Measurements from ENCODE around the gene DPF1. TPM values are rescaled to one million over a fixed set of nuclear protein-coding genes. Genes with fewer than 3 reads are reported as not detected.
A peak's percentile ranks its signal among the peaks of the same experiment; 100 is the strongest.

DPF1 gene
- total RNA-seq, 2 donors from 2014 or later: not detected

DNA sequence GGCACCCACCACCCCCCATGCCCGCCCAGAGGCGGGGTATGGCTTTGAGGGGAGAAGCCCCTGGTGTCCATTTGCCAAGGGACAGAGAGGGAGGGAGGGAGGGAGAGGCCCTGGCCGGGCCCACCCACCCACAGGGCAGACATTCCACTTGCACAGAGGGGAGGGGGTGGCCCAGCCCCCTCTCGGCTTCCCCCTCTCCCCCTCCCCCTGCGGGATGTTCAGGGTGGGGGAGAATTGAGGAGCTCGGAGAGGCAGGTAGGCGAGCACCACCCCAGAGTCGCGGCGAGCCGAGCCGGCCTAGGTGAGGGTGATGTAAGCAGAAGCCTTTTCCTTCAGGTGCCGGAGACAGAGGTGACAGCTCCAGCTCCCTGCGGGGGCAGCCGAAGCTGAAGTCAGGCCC is 12.3 kb downstream of the DPF1 start:
- Histone ChIP-seq H3K27ac (no peak overlapping the region), H3K36me3 (replicated peaks in 1 of 2; ENCODE audit: insufficient read depth in 1 of 2, low read depth in 2 of 2) (no peaks in the 10 kb centered on the region), H3K4me3 (no peak overlapping the region), H3K9me3 (no peaks in the 10 kb centered on the region), H3K27me3 (peaks cover 0 to 4% of the 10 kb centered on the region in 2 donors), H3K4me1 (no peaks in the 10 kb centered on the region)
- intact Hi-C loops (cut with DNase I): no loop called here
- WGBS, 2 donors: 32 to 60% methylated on average over 1 to 12 of the region's 15 CpGs
- no peak for DNase-seq
- TF ChIP-seq CTCF (IDR thresholded peaks at IDR 0.05) (no peak), POLR2A (IDR thresholded peaks at IDR 0.05) (no peak)
- no peak for ATAC-seq

GRCh38 chr19:38211151-38211591 is 12.9 kb downstream of the DPF1 start:
- Histone ChIP-seq H3K4me3 (no peak overlapping the region), H3K27ac (no peak overlapping the region), H3K9me3 (no peaks in the 10 kb centered on the region), H3K4me1 (no peaks in the 10 kb centered on the region), H3K36me3 (replicated peaks in 1 of 2; ENCODE audit: insufficient read depth in 1 of 2, low read depth in 2 of 2) (peaks cover under 1 to 3% of the 10 kb centered on the region in 2 donors), H3K27me3 (peaks cover 0 to 4% of the 10 kb centered on the region in 2 donors)
- ATAC-seq: no peak
- intact Hi-C loops (cut with DNase I): no loop called here
- TF ChIP-seq POLR2A (IDR thresholded peaks at IDR 0.05): no peak
- DNase-seq: no peak
- 7 to 9% methylated on average over 24 to 27 of the region's 27 CpGs for WGBS, 2 donors

DNA sequence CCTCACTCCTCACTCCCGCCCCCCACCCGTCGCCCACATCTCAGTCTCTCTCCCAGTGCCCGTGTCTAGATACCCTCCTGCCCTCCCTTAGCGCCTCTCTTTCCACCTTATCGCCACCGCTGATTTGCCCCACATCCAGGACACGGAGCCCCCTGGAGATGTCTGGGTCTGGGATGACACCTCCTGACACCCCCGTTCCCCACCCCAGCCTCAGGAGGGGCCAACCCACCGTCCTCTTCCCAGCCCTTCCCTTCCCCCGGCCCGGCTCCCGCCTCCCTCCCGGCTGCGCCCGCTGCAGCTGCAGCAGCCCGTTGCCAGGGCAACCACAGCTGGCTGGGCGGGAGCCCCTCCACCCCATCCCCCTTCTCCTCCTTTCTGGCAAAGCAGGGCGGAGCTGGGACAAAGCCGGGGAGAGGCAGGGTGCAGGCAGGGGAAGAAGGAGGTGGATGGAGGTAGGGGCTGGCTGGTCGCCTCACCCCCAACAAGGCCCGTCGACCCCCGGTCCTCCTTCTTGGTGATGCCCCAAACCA is 13.5 kb downstream of the DPF1 start:
- Histone ChIP-seq H3K9me3 (no peaks in the 10 kb centered on the region), H3K27ac (no peak overlapping the region), H3K4me3 (no peak overlapping the region), H3K27me3 (peaks cover 0 to 4% of the 10 kb centered on the region in 2 donors), H3K4me1 (no peaks in the 10 kb centered on the region), H3K36me3 (replicated peaks in 1 of 2; ENCODE audit: insufficient read depth in 1 of 2, low read depth in 2 of 2) (peaks cover 4 to 6% of the 10 kb centered on the region in 2 donors)
- TF ChIP-seq POLR2A (IDR thresholded peaks at IDR 0.05): no peak
- TF ChIP-seq CTCF (IDR thresholded peaks at IDR 0.05): no peak
- intact Hi-C loops (cut with DNase I): no loop called here
- 3% methylated on average over 14 to 22 of the region's 24 CpGs for WGBS, 2 donors
- ATAC-seq: no peak
- DNase-seq: peak in 3 of 4 donors; percentile 29 to 37 (median 35)

GRCh38 chr19:38209671-38210457 is 14.2 kb downstream of the DPF1 start:
- ATAC-seq: peak; percentile 15
- intact Hi-C loops (cut with DNase I): no loop called here
- Histone ChIP-seq H3K4me3 (no peak overlapping the region), H3K4me1 (no peaks in the 10 kb centered on the region), H3K27me3 (peaks cover 0 to 4% of the 10 kb centered on the region in 2 donors), H3K36me3 (replicated peaks in 1 of 2; ENCODE audit: insufficient read depth in 1 of 2, low read depth in 2 of 2) (peaks cover 4 to 6% of the 10 kb centered on the region in 2 donors), H3K9me3 (no peaks in the 10 kb centered on the region), H3K27ac (peak overlapping the region in 1 of 4 donors; percentile 14)
- DNase-seq: peak in 3 of 4 donors; percentile 37 to 60 (median 41)
- TF ChIP-seq POLR2A (IDR thresholded peaks at IDR 0.05) (peak in 1 of 3 donors; percentile 40), CTCF (IDR thresholded peaks at IDR 0.05) (no peak)
- WGBS, 2 donors: 15 to 44% methylated on average over 25 to 30 of the region's 30 CpGs

DNA sequence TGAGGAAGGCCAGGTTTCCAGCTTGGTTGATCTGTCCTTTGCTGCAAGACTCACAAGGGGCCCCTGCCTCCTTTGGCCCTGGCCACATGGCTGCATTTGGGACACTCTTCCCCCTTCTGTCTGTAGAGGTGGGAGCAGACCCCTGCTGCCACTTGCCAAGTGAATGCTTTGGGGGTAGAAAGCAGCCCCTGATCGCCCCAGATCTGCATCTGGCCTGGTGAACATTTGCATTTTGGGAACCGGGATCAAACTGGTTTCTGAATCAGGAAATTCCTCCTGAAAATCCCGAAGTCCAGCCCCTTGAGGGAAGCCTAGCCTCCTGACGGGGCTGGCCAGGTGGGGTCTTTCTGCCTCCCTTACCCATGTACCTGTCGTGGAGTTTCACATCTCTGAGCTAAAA is 14.9 kb downstream of the DPF1 start:
- 40 to 41% methylated on average over 3 to 5 of the region's 5 CpGs for WGBS, 2 donors
- no peak overlapping the region for H3K4me3 ChIP-seq
- H3K27ac ChIP-seq: no peak overlapping the region
- TF ChIP-seq POLR2A (IDR thresholded peaks at IDR 0.05) (no peak), CTCF (IDR thresholded peaks at IDR 0.05) (no peak)
- no peaks in the 10 kb centered on the region for H3K4me1 ChIP-seq
- H3K27me3 ChIP-seq: peaks cover 0 to 4% of the 10 kb centered on the region in 2 donors
- DNase-seq: no peak
- intact Hi-C loops (cut with DNase I): no loop called here
- no peak for ATAC-seq
- peaks cover 4 to 6% of the 10 kb centered on the region in 2 donors for H3K36me3 ChIP-seq (replicated peaks in 1 of 2; ENCODE audit: insufficient read depth in 1 of 2, low read depth in 2 of 2)
- H3K9me3 ChIP-seq: no peaks in the 10 kb centered on the region

All from body of pancreas (tissue), 4 donors.